Measurements from ENCODE around the gene PPIB.

Gene PPIB

DNA sequence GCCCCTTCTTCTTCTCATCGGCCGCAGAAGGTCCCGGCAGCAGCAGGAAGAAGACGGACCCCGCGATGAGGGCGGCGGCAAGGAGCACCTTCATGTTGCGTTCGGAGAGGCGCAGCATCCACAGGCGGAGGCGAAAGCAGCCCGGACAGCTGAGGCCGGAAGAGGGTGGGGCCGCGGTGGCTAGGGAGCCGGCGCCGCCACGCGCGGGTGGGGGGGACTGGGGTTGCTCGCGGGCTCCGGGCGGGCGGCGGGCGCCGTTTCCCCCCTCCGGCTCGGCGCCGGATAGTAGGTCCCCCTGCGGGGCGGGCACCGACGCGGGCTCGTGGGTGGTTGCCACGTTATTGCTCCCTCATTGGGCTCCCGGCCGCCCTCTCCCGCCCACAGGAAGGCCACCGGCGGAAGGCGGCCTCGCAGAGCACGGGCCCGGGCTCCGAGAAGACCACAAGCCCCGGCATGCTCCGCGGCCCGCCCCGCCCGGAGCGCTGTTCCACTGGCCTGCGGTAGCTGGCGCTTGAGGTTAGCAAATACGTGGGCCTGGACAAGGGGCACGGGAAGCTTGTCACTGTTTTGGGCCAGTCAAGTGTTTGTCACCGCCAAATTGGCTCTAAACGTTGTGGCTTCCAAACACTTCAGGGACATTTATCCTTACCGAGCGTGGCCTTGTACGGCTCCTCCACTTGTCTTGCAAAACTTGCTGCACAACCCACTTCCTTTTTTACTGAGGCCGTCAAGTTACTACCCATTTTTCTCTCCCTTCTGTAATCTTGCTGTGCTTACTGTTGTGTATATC is at the start of gene PPIB:
Gene PPIB (minus strand): TSS at position 154 of the 790 bp plus-strand sequence. CDS start 36 bp downstream, at position 118.
- DNase-seq = peak; percentile 97

GRCh38 chr15:64211696-64212095 is 48.9 kb upstream of the PPIB start:
- DNase-seq = no peak

- no peak for DNase-seq
Observed at GRCh38 chr15:64210371-64210770, 47.5 kb upstream of the PPIB start.

- peak; percentile 69 for DNase-seq
Observed at GRCh38 chr15:64209680-64210334, 47.0 kb upstream of the PPIB start.

GRCh38 chr15:64205202-64205601 is 42.4 kb upstream of the PPIB start:
- no peak for DNase-seq

GRCh38 chr15:64197425-64197824 is 34.6 kb upstream of the PPIB start:
- DNase-seq = no peak

DNA sequence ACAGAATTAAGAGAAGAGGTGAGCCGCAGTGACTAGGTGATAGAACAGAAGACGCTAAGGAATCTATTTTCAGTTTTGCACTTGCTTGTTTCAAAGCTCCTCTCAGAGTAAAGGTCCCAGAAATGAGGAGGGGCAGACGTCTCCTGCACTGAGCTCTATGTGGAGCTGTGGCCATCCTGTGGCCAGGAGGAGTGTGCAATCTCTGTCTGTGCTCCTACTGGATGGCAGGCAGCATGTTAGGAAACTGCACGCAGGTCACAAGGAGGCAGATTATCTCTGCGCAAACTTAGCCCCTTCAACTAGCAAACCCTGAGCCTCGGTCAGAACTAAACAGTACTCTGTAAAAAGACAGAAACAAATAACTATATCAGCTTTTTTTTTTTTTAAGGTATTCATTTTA is 31.1 kb upstream of the PPIB start:
- DNase-seq = no peak

- peak; percentile 54 for DNase-seq
Observed at GRCh38 chr15:64191971-64192830, 29.4 kb upstream of the PPIB start.

DNA sequence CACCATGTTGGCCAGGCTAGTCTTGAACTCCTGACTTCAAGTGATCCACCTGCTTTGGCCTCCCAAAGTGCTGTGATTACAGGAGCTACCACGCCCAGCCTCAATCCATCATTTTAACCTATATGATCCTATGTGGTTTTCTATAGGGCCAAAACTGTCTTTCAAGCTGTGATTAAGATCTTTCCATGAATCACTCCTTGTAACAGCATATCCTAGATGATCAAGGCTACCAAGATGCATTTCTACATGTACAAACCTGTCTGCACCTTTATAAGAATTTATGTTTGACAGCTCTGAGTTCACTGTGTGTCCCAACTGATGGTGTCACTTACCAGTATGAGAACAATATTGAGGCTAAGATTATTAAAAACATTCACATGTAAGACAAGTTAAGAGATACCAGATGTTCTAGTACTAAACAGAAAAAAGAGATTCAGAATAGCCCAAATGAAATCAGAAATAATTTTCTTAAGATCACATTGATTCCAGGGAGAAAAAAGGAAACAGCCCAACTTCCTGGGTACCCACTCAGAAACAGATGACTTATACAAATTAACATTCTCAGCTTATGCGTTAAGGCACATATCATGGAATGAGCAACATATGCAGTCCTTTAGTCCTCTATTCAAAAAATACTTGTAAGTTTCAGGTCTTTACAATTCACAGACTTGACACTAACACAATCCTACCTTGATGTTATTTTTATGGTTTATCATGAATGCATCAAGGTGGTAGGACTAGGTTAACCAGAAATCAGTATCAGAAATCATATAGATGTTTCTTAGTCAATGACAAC is 24.8 kb upstream of the PPIB start:
- DNase-seq = no peak

DNA sequence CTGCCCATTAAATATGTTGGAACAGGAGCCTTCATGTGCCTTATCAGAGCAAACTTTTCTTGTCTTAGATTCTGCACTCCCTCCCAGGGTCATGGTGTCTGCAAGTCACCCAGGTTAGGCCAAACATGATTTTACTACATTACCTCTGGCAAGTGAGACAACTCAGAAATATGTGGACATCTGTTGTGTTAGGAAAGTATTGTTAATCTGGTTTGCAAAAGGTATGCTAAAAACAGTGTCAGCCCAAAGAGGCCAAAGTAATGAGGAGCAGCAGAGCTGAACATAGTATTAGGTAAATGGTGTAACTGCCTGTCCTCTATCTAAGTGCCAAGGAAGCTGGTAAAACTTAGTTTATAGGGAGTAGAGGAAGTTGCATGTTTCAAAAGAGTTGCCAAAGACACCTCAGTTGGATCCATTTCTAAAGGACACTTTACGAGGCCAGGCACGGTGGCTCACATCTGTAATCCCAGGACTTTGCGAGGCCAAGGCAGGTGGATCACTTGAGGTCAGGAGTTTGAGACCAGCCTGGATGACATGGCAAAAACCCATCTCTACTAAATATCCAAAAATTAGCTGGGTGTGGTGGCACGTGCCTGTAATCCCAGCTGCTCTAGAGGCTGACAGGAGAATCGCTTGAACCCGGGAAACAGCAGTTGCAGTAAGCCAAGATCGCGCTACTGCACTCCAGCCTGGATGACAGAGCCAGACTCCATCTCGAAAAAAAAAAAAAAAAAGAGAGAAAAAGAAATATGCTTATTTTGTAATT is 22.5 kb upstream of the PPIB start:
- no peak for DNase-seq

DNA sequence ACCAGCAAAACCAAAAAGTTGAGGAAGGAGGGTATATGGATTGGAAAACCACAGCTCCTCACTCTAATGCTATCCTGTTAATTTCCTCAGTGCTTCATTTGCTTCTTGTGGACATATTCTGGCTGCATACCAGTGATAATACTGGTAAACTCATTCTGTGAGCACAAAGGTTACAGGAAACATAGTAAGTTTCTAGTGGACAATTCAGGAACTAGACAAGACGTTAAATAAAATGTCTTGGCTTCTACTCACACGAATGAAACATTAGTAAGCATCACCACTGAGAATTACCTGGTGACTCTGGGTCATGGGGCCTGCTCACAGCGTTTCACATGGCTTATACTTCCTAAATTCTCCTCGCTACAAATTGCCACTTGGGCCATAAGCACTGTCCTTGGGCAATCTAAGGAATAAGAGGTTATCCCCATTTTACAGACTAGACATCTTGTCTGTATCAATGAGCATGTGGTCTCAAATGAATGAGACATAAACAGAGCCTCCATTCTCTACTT is 20.1 kb upstream of the PPIB start:
- DNase-seq = no peak

- peak; percentile 48 for DNase-seq
Observed at GRCh38 chr15:64180235-64180824, 17.5 kb upstream of the PPIB start.

DNA sequence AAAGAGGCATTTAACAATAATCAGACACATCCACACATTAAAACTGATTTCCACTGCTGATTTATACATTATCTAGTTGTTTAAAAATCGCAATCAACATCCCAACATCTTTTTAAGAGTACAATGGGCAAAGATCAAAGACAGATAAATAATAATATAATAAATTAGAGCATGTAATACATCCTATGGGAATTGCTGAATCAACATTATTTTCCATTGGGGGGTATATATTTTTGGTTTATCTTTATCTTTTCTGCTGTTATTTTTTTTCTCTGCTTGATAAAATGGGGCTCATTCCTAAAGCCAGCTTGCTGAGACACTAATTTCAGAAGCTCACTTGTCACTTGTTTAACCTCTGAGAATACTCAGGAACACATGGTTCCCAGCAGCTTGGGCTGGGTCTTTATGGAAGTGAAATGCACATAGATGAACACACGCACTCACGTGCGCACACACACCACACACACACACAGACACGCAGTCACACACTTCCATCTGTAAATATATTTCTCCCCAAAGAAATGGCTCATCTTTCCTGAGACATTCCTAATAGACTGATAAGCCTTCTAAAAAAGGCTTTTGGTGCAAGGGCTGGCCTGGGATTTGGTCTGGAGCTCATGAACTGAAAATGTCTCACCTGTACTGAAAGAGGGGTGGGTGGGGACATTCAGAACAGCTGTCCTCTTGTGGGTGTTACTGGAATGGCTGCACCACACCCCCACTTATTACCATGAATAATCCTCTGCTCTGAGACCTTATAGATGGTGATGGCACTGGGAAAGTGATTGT is 3.5 kb upstream of the PPIB start:
- no peak for DNase-seq

GRCh38 chr15:64164436-64164835 is 1.6 kb upstream of the PPIB start:
- no peak for DNase-seq

DNA sequence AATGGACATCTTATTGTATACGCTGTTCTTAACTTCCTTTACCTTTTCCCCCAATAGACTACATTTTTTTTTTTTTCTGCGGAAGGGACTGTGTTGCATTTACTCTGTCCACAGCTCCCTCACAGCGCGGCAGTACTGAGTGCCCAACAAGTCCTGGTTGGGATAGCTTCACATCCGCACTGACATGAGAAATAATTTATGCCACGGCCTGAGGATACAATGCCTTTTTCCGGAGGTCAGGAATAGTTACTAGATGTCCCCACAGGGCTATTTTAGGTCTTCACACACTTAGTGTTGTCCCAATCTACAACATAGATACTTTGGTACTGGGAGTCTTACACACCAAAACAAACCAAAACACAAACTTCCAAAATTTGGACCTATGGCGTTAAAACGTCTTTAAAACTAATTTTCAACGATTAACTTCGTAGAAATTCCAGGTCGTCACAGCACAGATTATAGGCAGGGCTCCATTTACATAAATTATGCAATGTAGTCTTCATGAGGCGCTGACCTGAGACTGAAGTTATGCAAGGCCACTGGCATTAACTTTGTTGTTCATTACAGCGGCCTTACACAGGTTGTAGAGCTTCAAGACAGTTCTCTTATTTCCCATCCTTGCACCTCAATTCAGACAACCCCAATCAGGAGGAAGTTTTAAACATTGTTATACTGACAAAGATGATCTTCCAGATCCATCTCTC is 989 bp upstream of the PPIB start:
- no peak for DNase-seq

GRCh38 chr15:64162478-64162868 is 349 bp downstream of the PPIB start:
- DNase-seq = peak; percentile 30

DNA sequence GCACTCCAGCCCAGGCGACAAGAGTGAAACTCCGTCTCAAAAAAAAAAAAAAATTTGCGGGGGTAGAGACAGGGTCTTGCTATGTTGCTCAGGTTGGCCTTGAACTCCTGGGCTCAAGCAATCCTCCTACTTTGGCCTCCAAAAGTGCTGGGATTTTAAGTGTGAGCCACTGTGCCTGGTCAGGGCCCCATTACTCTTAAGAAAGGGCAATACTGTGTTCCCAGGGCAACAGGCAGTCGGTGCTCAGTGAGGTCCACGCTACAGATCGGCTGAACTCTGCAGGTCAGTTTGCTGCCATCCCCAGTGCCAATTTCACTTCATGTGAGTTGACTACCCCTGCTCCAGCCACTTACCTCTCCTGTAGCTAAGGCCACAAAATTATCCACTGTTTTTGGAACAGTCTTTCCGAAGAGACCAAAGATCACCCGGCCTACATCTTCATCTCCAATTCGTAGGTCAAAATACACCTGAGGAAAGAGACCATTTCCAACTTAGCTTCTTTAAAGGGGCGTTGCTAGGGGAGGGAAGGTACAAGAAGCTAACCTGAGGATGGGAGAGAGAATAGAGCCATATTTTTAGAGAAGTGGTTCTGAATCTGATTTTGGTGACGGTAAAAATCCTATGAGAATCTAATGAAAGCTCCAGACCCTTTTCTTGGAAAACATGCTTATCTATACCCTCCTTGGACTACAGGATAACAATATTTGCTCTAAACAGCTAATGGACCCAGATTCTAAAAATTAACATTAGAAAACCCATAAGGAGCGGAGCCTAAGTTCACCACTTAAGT is 939 bp downstream of the PPIB start:
- DNase-seq = no peak

GRCh38 chr15:64158363-64159134 is 4.3 kb downstream of the PPIB start:
- DNase-seq = no peak

Measured in eye (tissue), 1 donor.